ENCODE results near the gene CFHR5. TPM values are rescaled to one million over a fixed set of nuclear protein-coding genes. Genes with fewer than 3 reads are reported as not detected.

Gene CFHR5
- total and polyA plus RNA-seq, 2 of the 13 experiments (the other 11 are each of a cell fraction or from before 2014, with no cell fraction given), result not detected

DNA sequence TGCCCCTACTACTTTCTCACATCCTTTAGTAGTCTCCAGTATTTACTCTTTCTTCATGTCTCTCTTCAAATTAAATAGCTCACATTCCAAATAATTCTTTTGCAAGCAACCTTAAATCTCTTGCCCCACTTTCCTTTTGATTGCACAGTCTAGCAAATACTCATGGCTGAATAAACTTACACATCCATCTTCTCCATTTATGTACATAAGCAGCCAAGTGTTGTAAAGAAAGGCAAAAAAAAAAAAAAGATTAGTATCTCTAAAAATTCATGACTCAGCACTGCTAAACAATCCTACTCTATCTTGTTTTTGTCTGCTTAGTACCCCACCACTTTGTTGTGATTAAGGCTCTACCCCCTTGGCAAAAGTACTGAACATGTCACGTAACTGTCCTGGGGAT is 47.1 kb downstream of the CFHR5 start (continued):
- TF ChIP-seq ZSCAN31 (CRISPR knock-in tag; IDR thresholded peaks at IDR 0.05; ENCODE audit: low read depth) (no peak), ZUFSP (CRISPR knock-in tag; IDR thresholded peaks at IDR 0.05; ENCODE audit: borderline replicate concordance) (no peak), MAFF (IDR thresholded peaks at IDR 0.05; ENCODE audit: low read depth, low read length) (peak; percentile 89), HCFC1 (IDR thresholded peaks at IDR 0.05; ENCODE audit: low read depth, low read length) (no peak), MEIS1 (CRISPR knock-in tag; IDR thresholded peaks at IDR 0.05; ENCODE audit: borderline replicate concordance) (no peak), ERF (CRISPR knock-in tag; IDR thresholded peaks at IDR 0.05) (no peak)

DNA sequence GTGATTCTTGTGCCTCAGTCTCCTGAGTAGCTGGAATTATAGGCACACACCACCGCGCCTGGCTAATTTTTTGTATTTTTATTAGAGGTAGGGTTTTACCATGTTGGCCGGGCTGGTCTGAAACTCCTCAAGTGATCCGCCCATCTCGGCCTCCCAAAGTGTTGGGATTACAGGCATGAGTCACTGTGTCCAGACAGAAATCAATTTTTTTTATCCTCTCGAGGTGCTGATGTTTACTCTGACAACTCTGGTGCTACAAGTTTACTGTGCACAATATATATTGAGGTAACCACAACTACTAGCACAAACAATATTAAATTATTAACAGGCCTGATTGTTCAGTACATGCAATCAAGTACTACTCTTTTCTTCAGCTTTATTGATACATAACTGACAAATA is 50.0 kb downstream of the CFHR5 start:
- ATAC-seq (peak; percentile 82), FAIRE-seq (no peak), DNase-seq (ENCODE audit: low spot score) (no peak)
- Histone ChIP-seq H3K9ac (ENCODE audit: insufficient read depth, low read depth, low read length) (no peak overlapping the region), H4K20me1 (ENCODE audit: insufficient read depth, low read length) (no peaks in the 10 kb centered on the region), H3K4me3 (replicated peaks in 1 of 3; ENCODE audit: insufficient read depth in 1 of 3, low read depth in 2 of 3, low read length in 3 of 3) (no peak overlapping the region), H3K4me2 (ENCODE audit: low read depth, low read length) (no peak overlapping the region), H3K36me3 (replicated peaks in 1 of 2; ENCODE audit: control insufficient read depth in 1 of 2, insufficient read depth in 2 of 2, low read length in 2 of 2) (no peaks in the 10 kb centered on the region), H3K9me3 (ENCODE audit: low read length) (no peaks in the 10 kb centered on the region), H2AFZ (ENCODE audit: low read length) (no peak overlapping the region), H3K79me2 (ENCODE audit: insufficient read depth, low read length) (no peaks in the 10 kb centered on the region), H3K27ac (ENCODE audit: extremely low read length, insufficient read depth, low read length) (no peak overlapping the region), H3K27me3 (ENCODE audit: control insufficient read depth in 1 of 2, insufficient read depth in 2 of 2, low read length in 2 of 2) (no peaks in the 10 kb centered on the region), H3K4me1 (ENCODE audit: insufficient read depth, low read length) (peaks cover 10% of the 10 kb centered on the region; the same call in 1 of the 2 replicates)
- in situ Hi-C loops (cut with HindIII; ENCODE audit: extremely low pct_ligation_motif_present, low pct_unique_long_range_greater_than_20kb), result no loop called here
- POLR2A ChIA-PET, result no interaction called here
- intact Hi-C loops (cut with micrococcal nuclease; ENCODE audit: unreplicated experiment), result no loop called here
- WGBS (ENCODE audit: low lambda C conversion rate), result 20% methylated on average over 6 of the region's 6 CpGs
- BruUV-seq (replicated peaks), result no TSS peak
- CTCF ChIA-PET (ENCODE audit: low intra/inter-chr PET ratio, low total read pairs), result no interaction called here
- TF ChIP-seq JUND (CRISPR knock-in tag; IDR thresholded peaks at IDR 0.05) (peak; percentile 32; the same call in 1 of the 2 replicates), ZFX (CRISPR knock-in tag; IDR thresholded peaks at IDR 0.05; ENCODE audit: low read depth) (no peak), FOSL2 (CRISPR knock-in tag; IDR thresholded peaks at IDR 0.05) (peak; percentile 81), RARA (CRISPR knock-in tag; IDR thresholded peaks at IDR 0.05) (no peak), ARHGAP35 (CRISPR knock-in tag; IDR thresholded peaks at IDR 0.05; ENCODE audit: borderline replicate concordance) (no peak), FOXP1 (IDR thresholded peaks at IDR 0.05) (no peak), FOXP1 (CRISPR knock-in tag; IDR thresholded peaks at IDR 0.05) (peak; percentile 62), ZNF30 (CRISPR knock-in tag; IDR thresholded peaks at IDR 0.05) (no peak), GATAD2A (CRISPR knock-in tag; IDR thresholded peaks at IDR 0.05) (peak; percentile 47), KAT8 (CRISPR knock-in tag; IDR thresholded peaks at IDR 0.05) (no peak), FOSL1 (CRISPR knock-in tag; IDR thresholded peaks at IDR 0.05; ENCODE audit: borderline replicate concordance) (peak; percentile 38; the same call in 1 of the 2 replicates)
- TF ChIP-seq, protein P1, sequence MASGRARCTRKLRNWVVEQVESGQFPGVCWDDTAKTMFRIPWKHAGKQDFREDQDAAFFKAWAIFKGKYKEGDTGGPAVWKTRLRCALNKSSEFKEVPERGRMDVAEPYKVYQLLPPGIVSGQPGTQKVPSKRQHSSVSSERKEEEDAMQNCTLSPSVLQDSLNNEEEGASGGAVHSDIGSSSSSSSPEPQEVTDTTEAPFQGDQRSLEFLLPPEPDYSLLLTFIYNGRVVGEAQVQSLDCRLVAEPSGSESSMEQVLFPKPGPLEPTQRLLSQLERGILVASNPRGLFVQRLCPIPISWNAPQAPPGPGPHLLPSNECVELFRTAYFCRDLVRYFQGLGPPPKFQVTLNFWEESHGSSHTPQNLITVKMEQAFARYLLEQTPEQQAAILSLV (CRISPR knock-in tag; IDR thresholded peaks at IDR 0.05; ENCODE audit: borderline replicate concordance), result no peak
- TF ChIP-seq, protein P2, sequence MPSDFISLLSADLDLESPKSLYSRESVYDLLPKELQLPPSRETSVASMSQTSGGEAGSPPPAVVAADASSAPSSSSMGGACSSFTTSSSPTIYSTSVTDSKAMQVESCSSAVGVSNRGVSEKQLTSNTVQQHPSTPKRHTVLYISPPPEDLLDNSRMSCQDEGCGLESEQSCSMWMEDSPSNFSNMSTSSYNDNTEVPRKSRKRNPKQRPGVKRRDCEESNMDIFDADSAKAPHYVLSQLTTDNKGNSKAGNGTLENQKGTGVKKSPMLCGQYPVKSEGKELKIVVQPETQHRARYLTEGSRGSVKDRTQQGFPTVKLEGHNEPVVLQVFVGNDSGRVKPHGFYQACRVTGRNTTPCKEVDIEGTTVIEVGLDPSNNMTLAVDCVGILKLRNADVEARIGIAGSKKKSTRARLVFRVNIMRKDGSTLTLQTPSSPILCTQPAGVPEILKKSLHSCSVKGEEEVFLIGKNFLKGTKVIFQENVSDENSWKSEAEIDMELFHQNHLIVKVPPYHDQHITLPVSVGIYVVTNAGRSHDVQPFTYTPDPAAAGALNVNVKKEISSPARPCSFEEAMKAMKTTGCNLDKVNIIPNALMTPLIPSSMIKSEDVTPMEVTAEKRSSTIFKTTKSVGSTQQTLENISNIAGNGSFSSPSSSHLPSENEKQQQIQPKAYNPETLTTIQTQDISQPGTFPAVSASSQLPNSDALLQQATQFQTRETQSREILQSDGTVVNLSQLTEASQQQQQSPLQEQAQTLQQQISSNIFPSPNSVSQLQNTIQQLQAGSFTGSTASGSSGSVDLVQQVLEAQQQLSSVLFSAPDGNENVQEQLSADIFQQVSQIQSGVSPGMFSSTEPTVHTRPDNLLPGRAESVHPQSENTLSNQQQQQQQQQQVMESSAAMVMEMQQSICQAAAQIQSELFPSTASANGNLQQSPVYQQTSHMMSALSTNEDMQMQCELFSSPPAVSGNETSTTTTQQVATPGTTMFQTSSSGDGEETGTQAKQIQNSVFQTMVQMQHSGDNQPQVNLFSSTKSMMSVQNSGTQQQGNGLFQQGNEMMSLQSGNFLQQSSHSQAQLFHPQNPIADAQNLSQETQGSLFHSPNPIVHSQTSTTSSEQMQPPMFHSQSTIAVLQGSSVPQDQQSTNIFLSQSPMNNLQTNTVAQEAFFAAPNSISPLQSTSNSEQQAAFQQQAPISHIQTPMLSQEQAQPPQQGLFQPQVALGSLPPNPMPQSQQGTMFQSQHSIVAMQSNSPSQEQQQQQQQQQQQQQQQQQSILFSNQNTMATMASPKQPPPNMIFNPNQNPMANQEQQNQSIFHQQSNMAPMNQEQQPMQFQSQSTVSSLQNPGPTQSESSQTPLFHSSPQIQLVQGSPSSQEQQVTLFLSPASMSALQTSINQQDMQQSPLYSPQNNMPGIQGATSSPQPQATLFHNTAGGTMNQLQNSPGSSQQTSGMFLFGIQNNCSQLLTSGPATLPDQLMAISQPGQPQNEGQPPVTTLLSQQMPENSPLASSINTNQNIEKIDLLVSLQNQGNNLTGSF (CRISPR knock-in tag; IDR thresholded peaks at IDR 0.05), result no peak

All from HepG2 (cell line).